Measurements from ENCODE around the gene ZNF639.

GRCh38 chr3:179286331-179286730 is 36.5 kb upstream of the ZNF639 start:
- TF ChIP-seq CTCF (IDR thresholded peaks at IDR 0.05; ENCODE audit: low read length), result no peak
- no peak for TF ChIP-seq EZH2phosphoT487 (IDR thresholded peaks at IDR 0.05; ENCODE audit: low read length)

Data from MM.1S (cell line).